Suprapubic skin (tissue), 4 donors: ENCODE results near the gene LANCL2.

ENCODE experiments used
- CTCF ChIP-seq, 2 donors: fragments of 200-600 bp in 1 of 2; fragments of 450-650 bp in 1 of 2; sonication (generic) in 1 of 2; IDR thresholded peaks; one replicate each; pipeline ENCODE4 v1.5.1; 2016 to 2019; ENCODE audit warnings: antibody characterized with exemption in 2 of 2, mild to moderate bottlenecking in 1 of 2, moderate library complexity in 1 of 2
- EP300 ChIP-seq: sonication (generic); formaldehyde crosslinking; IDR thresholded peaks from one replicate; pipeline ENCODE4 v1.6.1; 2017; ENCODE audit warnings: antibody characterized with exemption
- POLR2A ChIP-seq, 2 donors: fragments of 450-650 bp; IDR thresholded peaks; one replicate each; pipeline ENCODE4 v1.6.1; 2017; ENCODE audit warnings: antibody characterized with exemption in 2 of 2, mild to moderate bottlenecking in 2 of 2, moderate library complexity in 2 of 2
- POLR2AphosphoS5 ChIP-seq, 3 donors: sonication (generic); formaldehyde crosslinking; IDR thresholded peaks; one replicate each; pipeline ENCODE4 v1.6.1; 2017; ENCODE audit warnings: antibody characterized with exemption in 3 of 3

- no peak for TF ChIP-seq POLR2A (IDR thresholded peaks at IDR 0.05)
- no peak for TF ChIP-seq CTCF (IDR thresholded peaks at IDR 0.05)
- TF ChIP-seq EP300: no peak
- no peak for TF ChIP-seq POLR2AphosphoS5 (IDR thresholded peaks at IDR 0.05)
These were observed 44.5 kb downstream of the LANCL2 start for GRCh38 chr7:55409482-55410225.
